Ectodermal cell (in vitro differentiated cells): ENCODE data around the gene ALKBH1.
"Not testable (repeated sequence)": the region's sequence is repeated elsewhere in the genome, so short reads cannot be mapped to it uniquely, and the experiment has no call there.

Experiments used
- H3K27ac ChIP-seq: 2 replicates; pipeline ENCODE4 v1.7.0; 2013; ENCODE audit warnings: mild to moderate bottlenecking, low read depth, low read length; ENCODE audit not compliant: insufficient read depth, poor library complexity, severe bottlenecking
- H3K27me3 ChIP-seq: 2 replicates; pipeline ENCODE4 v1.7.0; 2013; ENCODE audit warnings: mild to moderate bottlenecking, low read length; ENCODE audit not compliant: insufficient read depth, control insufficient read depth, poor library complexity, severe bottlenecking
- H3K36me3 ChIP-seq: one replicate; pipeline ENCODE4 v1.7.0; 2013; ENCODE audit warnings: low read length; ENCODE audit not compliant: control insufficient read depth, insufficient read depth
- H3K4me1 ChIP-seq: one replicate; pipeline ENCODE4 v1.7.0; 2013; ENCODE audit warnings: low read length; ENCODE audit not compliant: control insufficient read depth, insufficient read depth
- H3K4me3 ChIP-seq: 2 replicates; pipeline ENCODE4 v1.7.0; 2013; ENCODE audit warnings: low read depth, low read length, control low read depth; ENCODE audit not compliant: insufficient read depth
- H3K9me3 ChIP-seq: 2 replicates; pipeline ENCODE4 v1.7.0; 2013; ENCODE audit warnings: mild to moderate bottlenecking, low read length, moderate library complexity; ENCODE audit not compliant: control insufficient read depth
- WGBS, 2 experiments: methylation state at CpG; one replicate each; pipeline ENCODE4 v1.1.7; 2013; ENCODE audit warnings: missing lambda C conversion rate in 2 of 2; 5-methylcytosine and 5-hydroxymethylcytosine counted together

ALKBH1 gene

DNA sequence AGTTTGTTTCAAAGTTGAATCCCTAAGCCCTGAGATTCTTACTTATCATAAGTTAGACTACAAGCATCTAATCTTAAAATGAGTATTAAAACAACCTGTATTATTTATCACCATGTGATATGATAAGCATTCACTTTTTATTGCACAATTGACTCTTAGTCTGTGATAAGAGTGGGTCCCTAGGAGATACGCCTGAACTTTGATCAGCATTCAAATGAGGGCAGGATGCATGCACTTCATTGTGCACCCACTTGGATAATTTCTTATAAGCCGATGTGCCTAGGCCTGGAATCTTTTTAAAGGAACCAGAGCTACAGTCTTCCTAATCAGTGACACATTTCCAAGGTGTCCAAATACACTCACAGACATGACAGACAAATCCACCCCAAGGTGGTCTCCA is 60.0 kb downstream of the ALKBH1 start:
- H3K9me3 ChIP-seq = no peaks in the 10 kb centered on the region
- H3K36me3 ChIP-seq = no peaks in the 10 kb centered on the region
- 90 to 96% methylated on average over 2 of the region's 2 CpGs for WGBS, 2 experiments
- no peak overlapping the region for H3K4me3 ChIP-seq
- no peak overlapping the region for H3K27ac ChIP-seq
- no peaks in the 10 kb centered on the region for H3K4me1 ChIP-seq
- no peaks in the 10 kb centered on the region for H3K27me3 ChIP-seq

DNA sequence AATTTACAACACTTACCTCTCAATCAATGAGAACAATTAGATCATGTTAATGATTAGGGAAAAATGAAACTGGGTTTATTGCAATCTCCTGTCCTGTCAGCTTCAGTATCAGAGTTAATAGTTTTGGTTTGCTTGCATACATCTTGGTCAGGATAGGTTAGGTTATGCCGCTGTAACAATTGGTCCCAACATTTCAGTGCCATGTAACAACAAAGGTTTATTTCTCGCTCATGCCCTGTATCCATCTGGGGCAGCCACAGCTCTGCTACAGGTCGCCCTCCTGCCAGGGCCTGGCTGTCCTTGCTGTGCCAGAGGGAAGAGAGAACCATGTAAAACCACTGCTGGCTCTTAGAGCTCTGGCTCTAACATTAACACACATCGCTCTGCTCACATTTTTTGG is 60.9 kb downstream of the ALKBH1 start:
- WGBS, 2 experiments = 92 to 96% methylated on average over 4 of the region's 4 CpGs
- Histone ChIP-seq H3K4me3 (no peak overlapping the region), H3K9me3 (no peaks in the 10 kb centered on the region), H3K27ac (no peak overlapping the region), H3K27me3 (no peaks in the 10 kb centered on the region), H3K4me1 (no peaks in the 10 kb centered on the region), H3K36me3 (no peaks in the 10 kb centered on the region)

DNA sequence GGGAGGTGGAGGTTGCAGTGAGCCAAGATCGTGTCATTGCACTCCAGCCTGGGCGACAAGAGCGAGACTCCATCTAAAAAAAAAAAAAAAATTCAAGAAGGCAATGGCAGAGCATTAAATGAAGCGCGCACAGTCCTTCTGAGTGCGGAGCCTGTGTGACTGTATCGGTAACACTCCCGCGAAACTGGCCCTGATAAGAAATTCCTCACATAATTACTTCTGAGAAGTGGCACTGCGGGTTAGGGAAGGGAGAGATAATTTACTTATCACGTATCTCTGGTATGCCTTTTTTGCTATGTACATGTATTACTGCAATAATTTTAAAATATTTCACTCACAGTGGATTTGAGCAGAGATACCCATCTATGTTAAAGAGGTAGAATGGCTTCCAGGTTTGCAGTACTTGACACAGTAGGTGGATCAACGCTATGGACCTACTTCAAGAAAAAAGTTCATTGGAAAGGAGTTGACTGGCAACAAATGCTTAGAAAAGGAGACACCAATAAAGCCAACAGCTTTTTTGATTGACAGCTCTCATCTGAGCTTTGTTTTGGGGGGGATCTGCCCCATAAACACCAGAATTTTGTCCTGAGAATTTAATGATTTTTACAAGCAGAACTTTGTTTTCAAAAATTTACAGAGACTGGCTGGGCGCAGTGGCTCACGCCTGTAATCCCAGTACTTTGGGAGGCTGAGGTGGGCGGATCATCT is 62.1 kb downstream of the ALKBH1 start:
- Histone ChIP-seq H3K4me3 (no peak overlapping the region), H3K27me3 (no peaks in the 10 kb centered on the region), H3K4me1 (no peaks in the 10 kb centered on the region), H3K36me3 (no peaks in the 10 kb centered on the region), H3K27ac (no peak overlapping the region), H3K9me3 (no peaks in the 10 kb centered on the region)
- 89 to 94% methylated on average over 14 to 15 of the region's 15 CpGs for WGBS, 2 experiments

- WGBS, 2 experiments = 95% methylated on average over 7 of the region's 7 CpGs
- Histone ChIP-seq H3K9me3 (no peaks in the 10 kb centered on the region), H3K36me3 (no peaks in the 10 kb centered on the region), H3K4me3 (no peak overlapping the region), H3K27me3 (no peaks in the 10 kb centered on the region), H3K4me1 (no peaks in the 10 kb centered on the region), H3K27ac (no peak overlapping the region)
These were observed 65.4 kb downstream of the ALKBH1 start for GRCh38 chr14:77642407-77642806.

DNA sequence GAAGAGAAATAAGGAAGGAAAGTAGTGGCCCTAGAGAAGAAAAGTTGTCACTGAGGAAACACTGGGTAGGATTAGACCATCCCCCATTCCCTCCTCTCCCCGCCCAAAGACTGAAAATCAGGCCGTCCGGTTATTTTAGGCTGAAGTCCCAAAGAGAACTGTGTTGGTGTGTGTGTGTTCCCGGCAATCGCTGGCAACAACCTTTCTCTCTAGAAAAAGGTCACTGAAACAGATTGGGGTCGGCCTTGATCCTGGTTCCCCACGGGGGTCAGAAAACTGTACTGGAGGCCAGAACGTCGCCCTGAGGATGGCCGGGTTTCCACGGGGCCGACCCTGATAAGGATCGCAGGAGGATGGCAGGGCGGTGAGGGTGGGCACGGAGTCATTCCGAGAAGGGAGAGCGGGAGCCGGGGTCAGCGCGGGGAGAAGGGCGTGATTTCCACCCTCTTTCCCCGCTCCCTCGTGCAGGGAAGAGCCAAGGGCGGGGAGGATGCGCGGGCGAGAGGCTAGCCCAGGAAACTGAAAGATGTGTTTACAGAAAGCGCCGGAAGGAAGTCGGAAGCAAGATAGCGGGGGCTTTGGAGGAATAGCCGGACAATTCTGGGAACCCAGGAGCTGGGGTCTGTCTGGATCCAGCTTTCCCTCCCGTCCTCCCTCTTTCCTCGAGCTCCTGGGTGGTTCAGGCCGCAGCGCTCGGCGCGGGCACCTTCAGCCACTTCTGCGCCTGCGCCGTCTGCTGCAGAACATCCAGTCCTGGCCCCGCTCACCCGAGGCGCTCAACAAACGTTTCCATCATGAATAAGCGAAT is 66.1 kb downstream of the ALKBH1 start:
- WGBS, 2 experiments = 94 to 95% methylated on average over 47 of the region's 47 CpGs
- H3K4me3 ChIP-seq = no peak overlapping the region
- H3K36me3 ChIP-seq = no peaks in the 10 kb centered on the region
- H3K4me1 ChIP-seq = no peaks in the 10 kb centered on the region
- H3K9me3 ChIP-seq = no peaks in the 10 kb centered on the region
- H3K27me3 ChIP-seq = no peaks in the 10 kb centered on the region
- no peak overlapping the region for H3K27ac ChIP-seq

DNA sequence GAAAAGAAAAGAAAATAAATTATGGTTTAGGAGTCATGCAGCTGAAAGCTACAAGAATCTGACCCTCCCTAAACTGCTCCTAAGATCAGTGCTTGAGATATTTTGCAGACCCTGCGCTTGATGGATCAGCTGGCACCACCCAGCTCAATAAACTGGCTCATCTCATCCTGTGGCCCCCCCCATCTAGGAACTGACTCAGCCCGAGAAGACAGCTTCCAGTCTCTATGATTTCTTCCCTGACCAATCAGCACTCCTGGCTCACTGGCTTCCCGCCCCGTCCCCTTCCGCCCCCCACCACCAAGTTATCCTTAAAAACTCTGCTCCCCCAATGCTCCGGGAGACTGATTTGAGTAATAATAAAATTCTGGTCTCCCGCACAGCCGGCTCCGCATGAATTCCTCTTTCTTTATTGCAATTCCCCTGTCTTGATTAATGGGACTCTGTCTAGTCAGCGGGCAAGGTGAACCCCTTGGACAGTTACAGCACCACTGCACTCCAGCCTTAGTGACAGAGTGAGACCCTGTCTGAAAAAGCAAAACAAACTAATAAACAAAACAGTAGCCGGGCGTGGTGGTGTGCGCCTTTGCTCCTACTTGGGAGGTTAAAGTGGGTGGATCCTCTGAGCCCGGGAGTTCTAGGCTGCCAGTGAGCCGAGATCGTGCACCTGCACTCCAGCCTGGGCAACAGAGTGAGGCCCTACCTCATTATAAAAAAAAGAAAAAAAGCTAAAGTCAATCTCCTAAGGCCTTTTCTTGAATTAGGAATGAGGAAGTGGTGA is 66.9 kb downstream of the ALKBH1 start:
- WGBS, 2 experiments = 86 to 92% methylated on average over 13 to 16 of the region's 16 CpGs
- Histone ChIP-seq H3K9me3 (no peaks in the 10 kb centered on the region), H3K4me3 (no peak overlapping the region), H3K36me3 (no peaks in the 10 kb centered on the region), H3K4me1 (no peaks in the 10 kb centered on the region), H3K27me3 (no peaks in the 10 kb centered on the region), H3K27ac (no peak overlapping the region)

DNA sequence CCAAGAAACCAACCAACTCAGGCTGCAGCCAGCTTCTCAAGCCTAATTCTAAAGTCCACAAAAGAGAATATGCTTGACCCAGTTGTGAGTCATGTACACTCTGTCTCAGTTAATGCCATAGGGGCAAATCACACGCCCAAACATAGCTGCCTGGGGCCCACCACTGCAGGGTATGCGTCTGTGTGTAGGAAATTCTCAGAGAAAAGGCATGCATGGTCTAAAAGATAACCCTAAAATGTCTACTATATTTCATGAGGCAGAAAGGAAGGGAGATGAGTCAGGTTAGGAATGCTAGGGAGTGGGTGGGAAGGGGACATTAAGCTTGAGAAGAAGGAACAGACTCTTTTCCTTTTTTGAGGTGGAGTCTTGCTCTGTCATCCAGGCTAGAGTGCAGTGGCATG is 69.1 kb downstream of the ALKBH1 start:
- WGBS, 2 experiments = 86 to 98% methylated on average over 2 of the region's 2 CpGs
- H3K27me3 ChIP-seq = no peaks in the 10 kb centered on the region
- H3K27ac ChIP-seq = no peak overlapping the region

DNA sequence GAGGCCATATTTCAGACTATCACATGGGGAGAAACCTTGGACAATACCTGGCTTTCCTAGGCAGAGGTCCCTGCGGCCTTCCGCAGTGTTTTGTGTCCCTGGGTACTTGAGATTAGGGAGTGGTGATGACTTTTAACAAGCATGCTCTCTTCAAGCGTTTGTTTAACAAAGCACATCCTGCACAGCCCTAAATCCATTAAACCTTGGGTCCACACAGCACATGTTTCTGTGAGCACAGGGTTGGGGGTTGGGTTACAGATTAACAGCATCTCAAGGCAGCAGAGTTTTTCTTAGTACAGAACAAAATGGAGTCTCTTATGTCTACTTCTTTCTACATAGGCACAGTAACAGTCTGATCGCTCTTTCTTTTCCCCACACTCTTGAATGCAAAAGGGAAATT is 72.0 kb downstream of the ALKBH1 start:
- WGBS, 2 experiments = 86 to 90% methylated on average over 2 to 4 of the region's 4 CpGs
- H3K36me3 ChIP-seq, H3K27ac ChIP-seq, H3K4me1 ChIP-seq, H3K9me3 ChIP-seq, H3K4me3 ChIP-seq, H3K27me3 ChIP-seq: not testable (repeated sequence)

More for the DNA sequence above, 69.1 kb downstream of the ALKBH1 start:
- no peaks in the 10 kb centered on the region for H3K9me3 ChIP-seq
- H3K36me3 ChIP-seq = no peaks in the 10 kb centered on the region
- no peak overlapping the region for H3K4me3 ChIP-seq
- H3K4me1 ChIP-seq = no peaks in the 10 kb centered on the region

DNA sequence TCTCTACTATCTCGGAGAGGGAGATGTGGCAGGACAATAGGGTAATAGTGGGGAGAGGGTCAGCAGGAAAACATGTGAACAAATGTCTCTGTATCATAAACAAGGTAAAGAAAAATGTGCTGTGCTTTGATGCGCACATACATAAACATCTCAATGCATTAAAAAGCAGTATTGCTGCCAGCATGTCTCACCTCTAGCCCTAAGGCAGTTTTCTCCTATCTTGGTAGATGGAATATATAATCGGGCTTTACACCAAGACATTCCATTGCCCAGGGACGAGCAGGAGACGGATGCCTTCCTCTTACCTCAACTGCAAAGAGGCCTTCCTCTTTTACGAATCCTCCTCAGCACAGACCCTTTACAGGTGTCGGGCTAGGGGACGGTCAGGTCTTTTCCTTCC is 72.4 kb downstream of the ALKBH1 start:
- WGBS, 2 experiments = 91 to 95% methylated on average over 7 to 8 of the region's 8 CpGs
- not testable (repeated sequence) for H3K27me3 ChIP-seq, H3K4me1 ChIP-seq, H3K36me3 ChIP-seq, H3K9me3 ChIP-seq, H3K27ac ChIP-seq, H3K4me3 ChIP-seq

GRCh38 chr14:77630111-77630510 is 77.7 kb downstream of the ALKBH1 start:
- WGBS, 2 experiments = 79 to 93% methylated on average over 2 of the region's 2 CpGs
- H3K27me3 ChIP-seq = no peaks in the 10 kb centered on the region
- peaks cover 3% of the 10 kb centered on the region for H3K9me3 ChIP-seq
- H3K4me1 ChIP-seq = no peaks in the 10 kb centered on the region
- H3K36me3 ChIP-seq = no peaks in the 10 kb centered on the region
- H3K4me3 ChIP-seq = no peak overlapping the region
- H3K27ac ChIP-seq = no peak overlapping the region
